ENCODE measurements around the gene HCRTR1. TPM values are rescaled to one million over a fixed set of nuclear protein-coding genes. Genes with fewer than 3 reads are reported as not detected.

The HCRTR1 gene
- total and polyA plus RNA-seq, 2 donors (not counting 3 experiments of a cell fraction or from before 2014, with no cell fraction given) = 0.93 to 1.5 TPM

GRCh38 chr1:31618916-31619846, 1.7 kb downstream of the HCRTR1 start:
- no peaks in the 10 kb centered on the region for H3K9me1 ChIP-seq (replicated peaks; ENCODE audit: control insufficient read depth, extremely low read depth, insufficient read depth, low read length)
- intact Hi-C loops (cut with micrococcal nuclease) (loop anchor here (1.0 to 10.0 kb wide), 6 partner anchors 22 to 435 kb away; no protein-coding TSS in a partner anchor), dilution Hi-C loops (cut with MboI; ENCODE audit: extremely low pct_ligation_motif_present, low sequenced_read_pairs) (no loop called here)
- no peak for TF ChIP-seq FOS (IDR thresholded peaks at IDR 0.05; ENCODE audit: borderline replicate concordance, insufficient read depth, low read length)
- TF ChIP-seq JUN (IDR thresholded peaks at IDR 0.05; ENCODE audit: borderline replicate concordance, insufficient read depth, insufficient read length, low read depth) = no peak
- TF ChIP-seq CTCF (IDR thresholded peaks at IDR 0.05; ENCODE audit: extremely low read depth in 1 of 2, insufficient read depth in 1 of 2, low read depth in 1 of 2, low read length in 2 of 2) = no peak
- TF ChIP-seq MAX (IDR thresholded peaks at IDR 0.05; ENCODE audit: insufficient read depth, insufficient read length) = no peak
- no peak for TF ChIP-seq MYC (IDR thresholded peaks at IDR 0.05; ENCODE audit: low read depth, low read length)
- no peak for TF ChIP-seq GATA2 (IDR thresholded peaks at IDR 0.05; ENCODE audit: insufficient read depth, insufficient read length, low read depth, low read length)
- TF ChIP-seq EZH2 (IDR thresholded peaks at IDR 0.05; ENCODE audit: borderline replicate concordance, low read depth, low read length, severe bottlenecking) = no peak
- TF ChIP-seq POLR2AphosphoS5 (IDR thresholded peaks at IDR 0.05; ENCODE audit: insufficient read depth, low read depth, low read length) = no peak
- no peak for TF ChIP-seq POLR2A (IDR thresholded peaks at IDR 0.05; ENCODE audit: low read depth, low read length)
- BruUV-seq (replicated peaks) = no TSS peak
- H2AFZ ChIP-seq (ENCODE audit: low read depth, low read length) = no peak overlapping the region
- no peak overlapping the region for H3K4me2 ChIP-seq (ENCODE audit: insufficient read depth, low read length)
- no peak overlapping the region for H3K9ac ChIP-seq (replicated peaks; ENCODE audit: extremely low read depth, insufficient read depth, low read length)
- H3K27ac ChIP-seq (ENCODE audit: insufficient read depth, low read depth, low read length) = no peak overlapping the region
- FAIRE-seq (no peak), DNase-seq (ENCODE audit: low read depth, low spot score) (no peak)
- no peaks in the 10 kb centered on the region for H3K9me3 ChIP-seq (replicated peaks; ENCODE audit: control insufficient read depth, insufficient read depth, low read length)
- H4K20me1 ChIP-seq (replicated peaks; ENCODE audit: control insufficient read depth, extremely low read depth, insufficient read depth, low read length) = no peaks in the 10 kb centered on the region
- H3K4me1 ChIP-seq (ENCODE audit: control insufficient read depth, extremely low read depth, insufficient read depth, low read length) = no peaks in the 10 kb centered on the region
- no peaks in the 10 kb centered on the region for H3K36me3 ChIP-seq (ENCODE audit: control insufficient read depth in 2 of 2, extremely low read depth in 1 of 2, insufficient read depth in 2 of 2, low read length in 2 of 2)
- CTCF ChIA-PET = interaction anchor here (0.6 to 3.2 kb wide), 17 partner anchors 10 to 197 kb away, joined by 3 to 73 read pairs (median 8); no protein-coding TSS in a partner anchor
- POLR2A ChIA-PET = no interaction called here
- H3K27me3 ChIP-seq (ENCODE audit: control insufficient read depth in 2 of 2, insufficient read depth in 2 of 2, low read length in 2 of 2) = peaks cover 0 to 1% of the 10 kb centered on the region in 2 experiments
- no peak overlapping the region for H3K4me3 ChIP-seq (replicated peaks in 1 of 3; ENCODE audit: insufficient read depth in 1 of 3, low read depth in 1 of 3, low read length in 3 of 3)
- no peaks in the 10 kb centered on the region for H3K79me2 ChIP-seq (ENCODE audit: control insufficient read depth, insufficient read depth, low read length)

Data from endothelial cell of umbilical vein (primary cell).